Stimulated activated CD4-positive, alpha-beta T cell treated with anti-CD3 and anti-CD28 coated beads, Interleukin-1b, Interleukin-23, amount 100 ng/mL, for 48 hours (primary cell): ENCODE data around the gene AGFG2.
A peak's percentile ranks its signal among the peaks of the same experiment; 100 is the strongest.
"Not testable (repeated sequence)": the region's sequence is repeated elsewhere in the genome, so short reads cannot be mapped to it uniquely, and the experiment has no call there.

Source experiments
- DNase-seq: peaks from one replicate; pipeline ENCODE4 v3.0.0-alpha.2; 2020

Gene AGFG2, protein sequence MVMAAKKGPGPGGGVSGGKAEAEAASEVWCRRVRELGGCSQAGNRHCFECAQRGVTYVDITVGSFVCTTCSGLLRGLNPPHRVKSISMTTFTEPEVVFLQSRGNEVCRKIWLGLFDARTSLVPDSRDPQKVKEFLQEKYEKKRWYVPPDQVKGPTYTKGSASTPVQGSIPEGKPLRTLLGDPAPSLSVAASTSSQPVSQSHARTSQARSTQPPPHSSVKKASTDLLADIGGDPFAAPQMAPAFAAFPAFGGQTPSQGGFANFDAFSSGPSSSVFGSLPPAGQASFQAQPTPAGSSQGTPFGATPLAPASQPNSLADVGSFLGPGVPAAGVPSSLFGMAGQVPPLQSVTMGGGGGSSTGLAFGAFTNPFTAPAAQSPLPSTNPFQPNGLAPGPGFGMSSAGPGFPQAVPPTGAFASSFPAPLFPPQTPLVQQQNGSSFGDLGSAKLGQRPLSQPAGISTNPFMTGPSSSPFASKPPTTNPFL

GRCh38 chr7:100538654-100539435 is at the start of gene AGFG2:
AGFG2 (plus strand) TSS chr7:100539203; CDS start chr7:100539347, 144 bp downstream.
- peak; percentile 100 for DNase-seq

- DNase-seq: peak; percentile 49
These were observed 49.2 kb upstream of the AGFG2 start for GRCh38 chr7:100489824-100490223.

- DNase-seq: no peak
These were observed 48.4 kb upstream of the AGFG2 start for GRCh38 chr7:100490483-100491191.

GRCh38 chr7:100491192-100491578 is 47.8 kb upstream of the AGFG2 start:
- no peak for DNase-seq

GRCh38 chr7:100492738-100493475 is 46.1 kb upstream of the AGFG2 start:
- DNase-seq: no peak

- peak; percentile 62 for DNase-seq
These were observed 45.3 kb upstream of the AGFG2 start for GRCh38 chr7:100493476-100494264.

DNA sequence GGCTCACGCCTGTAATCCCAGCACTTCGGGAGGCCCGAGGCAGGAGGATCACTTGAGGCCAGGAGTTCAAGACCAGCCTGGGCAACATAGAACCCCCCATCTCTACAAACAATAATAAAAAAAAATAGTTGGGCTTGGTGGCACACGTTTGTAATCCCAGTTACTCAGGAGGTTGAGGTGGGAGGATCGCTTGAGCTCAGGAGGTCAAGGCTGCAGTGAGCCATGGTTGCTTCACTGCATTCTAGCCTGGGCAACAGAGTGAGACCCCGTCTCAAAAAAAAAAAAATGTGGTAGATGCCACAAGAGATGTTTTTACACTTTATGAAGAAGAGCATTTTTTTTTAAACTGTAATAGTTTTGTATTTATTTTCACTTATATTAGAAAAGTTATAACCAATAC is 42.5 kb upstream of the AGFG2 start:
- DNase-seq: no peak

- DNase-seq: not testable (repeated sequence)
These were observed 38.3 kb upstream of the AGFG2 start for GRCh38 chr7:100500743-100501142.

- DNase-seq: not testable (repeated sequence)
These were observed 35.0 kb upstream of the AGFG2 start for GRCh38 chr7:100504031-100504430.

DNA sequence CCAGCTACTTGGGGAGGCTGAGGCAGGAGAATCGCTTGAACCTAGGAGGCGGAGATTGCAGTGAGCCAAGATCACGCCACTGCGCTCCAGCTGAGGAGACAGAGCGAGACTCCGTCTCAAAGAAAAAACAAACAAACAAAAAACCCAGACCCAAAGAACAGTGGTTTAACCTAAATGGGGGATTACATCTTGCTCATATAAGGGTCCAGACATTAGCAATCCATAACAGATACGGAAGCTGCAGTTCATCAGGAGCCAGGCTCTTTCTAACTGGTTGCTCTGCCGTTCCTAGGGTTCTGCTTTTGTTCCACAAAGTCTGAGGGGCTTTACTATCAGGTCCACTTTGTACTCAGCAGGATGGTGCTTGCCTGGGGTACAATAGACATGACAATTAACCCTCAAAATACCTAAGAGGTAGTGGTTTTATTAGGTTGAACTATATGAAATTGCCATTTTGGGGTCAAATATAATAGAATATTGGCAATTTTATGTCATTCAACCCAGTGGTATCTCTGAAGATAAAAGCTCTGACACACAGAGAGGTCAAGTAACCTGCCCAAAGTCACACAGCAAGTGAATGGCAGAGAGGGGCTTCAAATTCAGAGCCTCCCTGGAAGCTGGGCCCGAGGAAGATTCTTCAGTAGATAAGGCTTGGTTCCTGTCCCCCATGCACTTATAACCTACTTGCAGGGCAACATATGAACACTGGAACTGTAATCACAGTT is 34.0 kb upstream of the AGFG2 start:
- no peak for DNase-seq

DNA sequence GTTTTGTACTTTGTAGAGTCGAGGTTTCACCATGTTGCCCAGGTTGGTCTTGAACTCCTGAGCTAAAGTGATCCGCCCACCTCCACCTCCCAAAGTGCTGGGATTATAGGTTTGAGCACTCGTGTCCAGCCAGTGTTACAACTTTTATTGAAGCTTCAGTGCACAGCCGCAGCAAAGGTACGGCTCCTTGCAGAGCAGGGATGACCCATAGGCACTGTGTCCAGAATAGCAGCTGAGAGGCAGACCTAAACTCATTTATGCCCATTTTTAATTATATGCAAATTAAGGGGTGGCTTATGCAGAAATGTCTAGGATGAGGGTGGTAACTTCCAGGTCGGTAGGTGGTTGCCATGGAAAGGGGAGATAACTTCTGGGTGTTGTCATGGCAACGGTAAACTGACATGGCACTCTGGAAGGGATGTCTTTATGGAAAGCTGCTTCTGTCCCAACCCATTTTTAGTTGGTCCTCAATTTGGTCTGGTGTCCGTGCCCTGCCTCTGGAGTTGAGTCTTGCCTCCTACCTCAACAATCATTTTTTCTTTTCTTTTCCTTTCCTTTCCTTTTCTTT is 32.6 kb upstream of the AGFG2 start:
- no peak for DNase-seq

GRCh38 chr7:100509231-100509630 is 29.8 kb upstream of the AGFG2 start:
- no peak for DNase-seq

DNA sequence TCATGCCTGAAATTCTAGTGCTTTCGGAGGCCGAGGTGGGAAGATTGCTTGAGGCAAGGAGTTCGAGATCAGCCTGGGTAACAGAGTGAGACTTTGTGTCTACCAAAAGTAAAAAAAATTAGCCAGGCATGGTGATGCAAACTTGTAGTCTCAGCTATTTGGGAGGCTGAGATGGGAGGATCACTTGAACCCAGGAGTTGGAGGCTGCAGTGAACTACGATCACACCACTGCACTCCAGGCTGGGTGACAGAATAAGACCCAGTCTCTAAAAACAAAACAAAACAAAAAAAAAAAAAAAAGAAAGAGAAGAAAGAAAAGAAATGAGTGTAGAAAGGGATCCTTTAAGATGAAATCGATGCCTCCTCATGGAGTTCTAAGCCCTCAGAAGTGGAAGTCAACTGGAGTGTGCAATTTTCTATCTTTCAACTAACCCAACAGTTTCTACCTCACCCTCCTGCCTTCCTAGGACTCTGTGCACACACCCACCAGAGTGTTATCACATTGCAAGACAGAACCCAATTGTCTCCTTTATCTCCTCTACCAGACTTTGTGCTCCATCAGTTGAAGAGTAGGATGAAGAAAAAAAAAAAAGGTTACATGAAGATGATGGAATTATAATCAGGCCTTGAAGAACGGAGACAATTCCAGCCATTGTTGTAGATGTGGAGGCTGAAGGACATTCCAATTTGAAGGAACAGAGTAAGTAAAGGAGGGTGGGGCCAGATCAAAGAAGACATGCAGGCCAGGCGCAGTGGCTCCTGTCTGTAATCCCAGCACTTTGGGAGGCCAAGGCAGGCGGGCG is 28.4 kb upstream of the AGFG2 start:
- no peak for DNase-seq

GRCh38 chr7:100513212-100513810 is 25.7 kb upstream of the AGFG2 start:
- DNase-seq: no peak

DNA sequence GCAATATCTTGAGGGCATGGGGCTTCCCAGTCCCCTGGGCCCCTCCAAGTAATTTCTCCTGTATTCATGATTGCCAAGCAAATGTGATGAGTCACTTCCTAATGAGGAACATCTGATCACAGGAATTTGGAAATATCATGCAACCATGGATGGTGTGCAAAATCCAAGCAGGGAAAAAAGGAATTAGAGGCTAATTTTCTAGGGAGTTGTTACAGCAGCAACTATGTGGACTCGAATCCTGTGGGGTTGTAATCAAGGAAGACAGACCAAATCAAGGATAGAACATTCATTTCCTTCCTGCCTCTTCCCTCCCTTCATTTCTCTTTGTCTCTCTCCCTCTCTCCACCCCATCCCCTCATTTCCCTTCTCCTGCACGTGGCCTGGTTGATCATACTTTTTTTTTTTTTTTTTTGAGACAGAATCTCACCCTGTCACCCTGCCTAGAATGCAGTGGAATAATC is 23.9 kb upstream of the AGFG2 start:
- no peak for DNase-seq

GRCh38 chr7:100516135-100516812 is 22.7 kb upstream of the AGFG2 start:
- no peak for DNase-seq

DNA sequence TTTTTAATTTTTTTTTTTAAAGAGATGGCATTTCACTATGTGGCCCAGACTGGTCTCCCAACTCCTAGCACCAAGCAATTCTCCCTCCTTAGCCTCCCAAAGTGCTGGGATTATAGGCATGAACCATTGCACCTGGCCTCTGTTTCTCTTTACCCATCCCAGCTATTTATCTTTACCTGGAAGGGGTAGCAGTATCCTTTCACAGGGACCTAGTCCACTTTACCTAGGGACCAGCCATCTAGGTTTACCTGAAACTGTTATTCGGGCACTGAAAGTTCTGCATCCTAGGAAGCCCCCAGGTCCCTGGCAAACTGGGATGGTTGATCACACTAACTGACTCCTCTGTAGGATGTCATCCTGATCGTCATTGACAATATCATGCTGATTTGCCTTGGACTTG is 21.7 kb upstream of the AGFG2 start:
- no peak for DNase-seq

GRCh38 chr7:100519580-100519979 is 19.4 kb upstream of the AGFG2 start:
- no peak for DNase-seq

- no peak for DNase-seq
These were observed 18.9 kb upstream of the AGFG2 start for GRCh38 chr7:100520138-100520537.
